ENCODE measurements around the gene XPR1.

DNA sequence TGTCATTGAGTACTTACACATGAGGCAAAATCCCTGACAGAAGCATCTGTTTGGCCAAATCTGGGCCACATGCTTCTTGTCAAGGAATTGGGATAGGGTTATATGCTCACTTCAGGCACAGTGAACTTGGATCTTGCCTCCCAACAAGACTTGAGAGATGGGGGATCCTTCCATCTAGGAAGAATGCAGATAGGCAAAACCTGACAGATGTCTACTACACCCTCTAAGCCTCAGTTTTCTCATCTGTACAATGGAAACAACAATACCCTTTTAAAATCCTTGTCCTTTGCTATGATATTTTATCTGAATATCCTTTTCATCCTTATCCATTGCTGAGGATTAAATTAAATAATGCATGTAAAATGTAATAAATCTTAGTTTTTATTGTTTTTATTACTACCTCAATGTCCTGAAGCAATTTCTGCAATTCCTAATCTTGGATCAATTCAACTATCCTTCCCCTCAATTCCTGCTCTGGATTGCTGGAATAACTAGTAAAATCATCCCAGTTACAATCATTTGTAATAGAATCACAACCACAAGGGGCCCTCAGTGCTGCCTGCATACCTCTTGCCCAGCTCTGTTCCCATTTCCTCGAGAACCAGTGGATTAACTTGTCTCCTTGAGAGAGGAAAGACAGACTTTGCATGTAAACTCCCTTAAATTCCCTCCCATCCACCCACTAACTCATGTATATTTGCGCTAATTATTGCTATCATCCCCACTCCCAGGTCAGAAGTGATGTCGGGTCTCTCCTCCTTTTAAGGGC is 8.1 kb upstream of the XPR1 start:
- TF ChIP-seq, protein P1, sequence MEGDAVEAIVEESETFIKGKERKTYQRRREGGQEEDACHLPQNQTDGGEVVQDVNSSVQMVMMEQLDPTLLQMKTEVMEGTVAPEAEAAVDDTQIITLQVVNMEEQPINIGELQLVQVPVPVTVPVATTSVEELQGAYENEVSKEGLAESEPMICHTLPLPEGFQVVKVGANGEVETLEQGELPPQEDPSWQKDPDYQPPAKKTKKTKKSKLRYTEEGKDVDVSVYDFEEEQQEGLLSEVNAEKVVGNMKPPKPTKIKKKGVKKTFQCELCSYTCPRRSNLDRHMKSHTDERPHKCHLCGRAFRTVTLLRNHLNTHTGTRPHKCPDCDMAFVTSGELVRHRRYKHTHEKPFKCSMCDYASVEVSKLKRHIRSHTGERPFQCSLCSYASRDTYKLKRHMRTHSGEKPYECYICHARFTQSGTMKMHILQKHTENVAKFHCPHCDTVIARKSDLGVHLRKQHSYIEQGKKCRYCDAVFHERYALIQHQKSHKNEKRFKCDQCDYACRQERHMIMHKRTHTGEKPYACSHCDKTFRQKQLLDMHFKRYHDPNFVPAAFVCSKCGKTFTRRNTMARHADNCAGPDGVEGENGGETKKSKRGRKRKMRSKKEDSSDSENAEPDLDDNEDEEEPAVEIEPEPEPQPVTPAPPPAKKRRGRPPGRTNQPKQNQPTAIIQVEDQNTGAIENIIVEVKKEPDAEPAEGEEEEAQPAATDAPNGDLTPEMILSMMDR (IDR thresholded peaks at IDR 0.05), result peak in 3 of 6 experiments; percentile 14 to 27 (median 25)
- TF ChIP-seq POLR2A (IDR thresholded peaks at IDR 0.05), result no peak
